Panc1 (cell line): ENCODE measurements around the gene TMEM121. TPM values are rescaled to one million over a fixed set of nuclear protein-coding genes. Genes with fewer than 3 reads are reported as not detected.

ENCODE experiments used
- ATAC-seq: fragments of 200-7000 bp; cut with Tn5 transposase; 2 replicates; pipeline ENCODE4 v1.9.1; 2020; ENCODE audit warnings: mild to moderate bottlenecking, moderate library complexity
- BruUV-seq: library from RNA; stranded (reverse); fragments of 400-500 nt; replicated peaks from 2 replicates; lab custom pipeline; 2021; lab: Mats Ljungman, UMichigan
- CTCF ChIA-PET: fragments of 300-600 bp; sonication (Branson Sonifier 250); formaldehyde crosslinking; loops from one replicate; lab custom pipeline; 2022; ENCODE audit warnings: antibody characterized with exemption; lab: Charles Lee
- POLR2A ChIA-PET: fragments of 300-600 bp; sonication (Branson Sonifier 250); formaldehyde crosslinking; loops from one replicate; lab custom pipeline; 2022; ENCODE audit warnings: antibody characterized with exemption; lab: Charles Lee
- DNase-seq: peaks from one replicate; pipeline ENCODE4 v3.0.0-alpha.2; 2010; ENCODE audit warnings: low read depth, low spot score
- H3K27ac ChIP-seq: 2 replicates; pipeline ENCODE4 v1.5.1; 2011; ENCODE audit warnings: mild to moderate bottlenecking, low read length, inconsistent platforms
- H3K27me3 ChIP-seq: fragments of 200-500 bp; sonication (Bioruptor generic); 2 replicates; pipeline ENCODE4 v1.6.0; 2014; ENCODE audit warnings: low read length, inconsistent platforms; ENCODE audit not compliant: control insufficient read depth, insufficient read depth
- H3K36me3 ChIP-seq: fragments of 200-500 bp; sonication (Bioruptor generic); 2 replicates; pipeline ENCODE4 v1.5.1; 2014; ENCODE audit warnings: inconsistent platforms, mild to moderate bottlenecking, low read length, moderate library complexity; ENCODE audit not compliant: control insufficient read depth, insufficient read depth
- H3K4me1 ChIP-seq: 2 replicates; pipeline ENCODE4 v1.5.1; 2011; ENCODE audit warnings: inconsistent platforms, mild to moderate bottlenecking, low read length, moderate library complexity; ENCODE audit not compliant: control insufficient read depth, insufficient read depth
- H3K4me3 ChIP-seq, 2 experiments: 2 replicates each; pipeline ENCODE4 v1.5.1; 2011 to 2012; ENCODE audit warnings: low read depth in 2 of 2, low read length in 2 of 2, mild to moderate bottlenecking in 2 of 2, inconsistent platforms in 1 of 2, moderate library complexity in 1 of 2
- H3K9me3 ChIP-seq: fragments of 200-500 bp; sonication (Bioruptor generic); 2 replicates; pipeline ENCODE4 v1.5.1; 2014; ENCODE audit warnings: low read depth, mild to moderate bottlenecking, inconsistent platforms, low read length, moderate library complexity; ENCODE audit not compliant: control insufficient read depth, insufficient read depth
- POLR2AphosphoS5 ChIP-seq: IDR thresholded peaks from 2 replicates; pipeline ENCODE4 v1.6.1; 2012; ENCODE audit warnings: mild to moderate bottlenecking, low read depth, low read length, moderate library complexity
- SIN3A ChIP-seq: IDR thresholded peaks from 2 replicates; pipeline ENCODE4 v1.6.1; 2012; ENCODE audit warnings: low read depth, mild to moderate bottlenecking, low read length, moderate library complexity, borderline replicate concordance; ENCODE audit not compliant: insufficient read depth
- TCF7L2 ChIP-seq: IDR thresholded peaks from 2 replicates; pipeline ENCODE4 v1.6.1; 2011; ENCODE audit warnings: mild to moderate bottlenecking, low read depth, low read length, inconsistent platforms
- in situ Hi-C: cut with HindIII; loops from 2 replicates; pipeline ENCODE4 v1.10.0; 2016; ENCODE audit warnings: low sequenced_read_pairs, low pct_unique_long_range_greater_than_20kb
- intact Hi-C: fragments of 100-400 bp; cut with micrococcal nuclease; formaldehyde crosslinking; loops from one replicate; pipeline ENCODE4 v1.10.0; 2022; ENCODE audit not compliant: unreplicated experiment
- total RNA-seq: library from RNA; stranded (reverse); gene quantifications from one replicate; pipeline ENCODE4 v1.2.1, GENCODE V29; 2021; ENCODE audit not compliant: unreplicated experiment
- TF ChIP-seq, protein P1 (sequence below), 2 experiments: IDR thresholded peaks; 2 replicates each; pipeline ENCODE4 v1.6.1; 2011 to 2012; ENCODE audit warnings: low read depth in 2 of 2, control low read depth in 1 of 2, low read length in 1 of 2, mild to moderate bottlenecking in 1 of 2, moderate library complexity in 1 of 2; ENCODE audit not compliant: insufficient read depth in 1 of 2
- TF ChIP-seq, protein P2 (sequence below): fragments of 450-650 bp; IDR thresholded peaks from 2 replicates; pipeline ENCODE4 v1.5.1; 2017; ENCODE audit warnings: mild to moderate bottlenecking

Gene TMEM121
- total RNA-seq, 1 experiment from 2014 or later, result 4.6 TPM

GRCh38 chr14:105500036-105500725, 26.2 kb upstream of the TMEM121 start:
- TF ChIP-seq POLR2AphosphoS5, result no peak
- TF ChIP-seq TCF7L2, result no peak
- no peak for TF ChIP-seq SIN3A
- TF ChIP-seq, protein P1, sequence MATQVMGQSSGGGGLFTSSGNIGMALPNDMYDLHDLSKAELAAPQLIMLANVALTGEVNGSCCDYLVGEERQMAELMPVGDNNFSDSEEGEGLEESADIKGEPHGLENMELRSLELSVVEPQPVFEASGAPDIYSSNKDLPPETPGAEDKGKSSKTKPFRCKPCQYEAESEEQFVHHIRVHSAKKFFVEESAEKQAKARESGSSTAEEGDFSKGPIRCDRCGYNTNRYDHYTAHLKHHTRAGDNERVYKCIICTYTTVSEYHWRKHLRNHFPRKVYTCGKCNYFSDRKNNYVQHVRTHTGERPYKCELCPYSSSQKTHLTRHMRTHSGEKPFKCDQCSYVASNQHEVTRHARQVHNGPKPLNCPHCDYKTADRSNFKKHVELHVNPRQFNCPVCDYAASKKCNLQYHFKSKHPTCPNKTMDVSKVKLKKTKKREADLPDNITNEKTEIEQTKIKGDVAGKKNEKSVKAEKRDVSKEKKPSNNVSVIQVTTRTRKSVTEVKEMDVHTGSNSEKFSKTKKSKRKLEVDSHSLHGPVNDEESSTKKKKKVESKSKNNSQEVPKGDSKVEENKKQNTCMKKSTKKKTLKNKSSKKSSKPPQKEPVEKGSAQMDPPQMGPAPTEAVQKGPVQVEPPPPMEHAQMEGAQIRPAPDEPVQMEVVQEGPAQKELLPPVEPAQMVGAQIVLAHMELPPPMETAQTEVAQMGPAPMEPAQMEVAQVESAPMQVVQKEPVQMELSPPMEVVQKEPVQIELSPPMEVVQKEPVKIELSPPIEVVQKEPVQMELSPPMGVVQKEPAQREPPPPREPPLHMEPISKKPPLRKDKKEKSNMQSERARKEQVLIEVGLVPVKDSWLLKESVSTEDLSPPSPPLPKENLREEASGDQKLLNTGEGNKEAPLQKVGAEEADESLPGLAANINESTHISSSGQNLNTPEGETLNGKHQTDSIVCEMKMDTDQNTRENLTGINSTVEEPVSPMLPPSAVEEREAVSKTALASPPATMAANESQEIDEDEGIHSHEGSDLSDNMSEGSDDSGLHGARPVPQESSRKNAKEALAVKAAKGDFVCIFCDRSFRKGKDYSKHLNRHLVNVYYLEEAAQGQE (IDR thresholded peaks at IDR 0.05; ENCODE audit: insufficient read depth in 1 of 2, low read depth in 2 of 2, low read length in 1 of 2), result no peak
- TF ChIP-seq, protein P2, sequence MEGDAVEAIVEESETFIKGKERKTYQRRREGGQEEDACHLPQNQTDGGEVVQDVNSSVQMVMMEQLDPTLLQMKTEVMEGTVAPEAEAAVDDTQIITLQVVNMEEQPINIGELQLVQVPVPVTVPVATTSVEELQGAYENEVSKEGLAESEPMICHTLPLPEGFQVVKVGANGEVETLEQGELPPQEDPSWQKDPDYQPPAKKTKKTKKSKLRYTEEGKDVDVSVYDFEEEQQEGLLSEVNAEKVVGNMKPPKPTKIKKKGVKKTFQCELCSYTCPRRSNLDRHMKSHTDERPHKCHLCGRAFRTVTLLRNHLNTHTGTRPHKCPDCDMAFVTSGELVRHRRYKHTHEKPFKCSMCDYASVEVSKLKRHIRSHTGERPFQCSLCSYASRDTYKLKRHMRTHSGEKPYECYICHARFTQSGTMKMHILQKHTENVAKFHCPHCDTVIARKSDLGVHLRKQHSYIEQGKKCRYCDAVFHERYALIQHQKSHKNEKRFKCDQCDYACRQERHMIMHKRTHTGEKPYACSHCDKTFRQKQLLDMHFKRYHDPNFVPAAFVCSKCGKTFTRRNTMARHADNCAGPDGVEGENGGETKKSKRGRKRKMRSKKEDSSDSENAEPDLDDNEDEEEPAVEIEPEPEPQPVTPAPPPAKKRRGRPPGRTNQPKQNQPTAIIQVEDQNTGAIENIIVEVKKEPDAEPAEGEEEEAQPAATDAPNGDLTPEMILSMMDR, result no peak
- CTCF ChIA-PET, result no interaction called here

DNA sequence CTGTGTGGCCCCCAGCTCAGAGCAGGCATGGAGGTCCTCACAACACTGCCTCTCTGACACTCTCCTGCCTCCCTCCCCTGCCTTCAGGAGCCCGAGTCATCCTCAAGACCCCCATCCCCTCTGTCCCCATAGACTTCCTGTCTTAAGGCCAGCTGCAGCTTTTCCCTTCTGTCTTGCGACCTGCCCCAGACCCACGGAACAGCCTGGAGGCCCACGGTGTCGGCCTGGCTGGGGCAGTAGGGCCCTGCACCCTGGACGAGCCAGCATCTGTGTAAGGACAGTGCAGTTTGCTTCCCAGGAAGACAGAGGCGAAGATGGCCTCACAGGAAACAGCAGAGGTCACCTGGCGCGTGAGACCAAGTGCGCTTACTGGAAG, 25.7 kb upstream of the TMEM121 start:
- Histone ChIP-seq H3K4me3 (no peak overlapping the region), H3K36me3 (no peaks in the 10 kb centered on the region), H3K9me3 (no peaks in the 10 kb centered on the region), H3K27ac (no peak overlapping the region), H3K4me1 (no peaks in the 10 kb centered on the region), H3K27me3 (no peaks in the 10 kb centered on the region)
- no peak for ATAC-seq
- ChIA-PET CTCF (no interaction called here), POLR2A (no interaction called here)
- intact Hi-C loops, result no loop called here
- no peak for TF ChIP-seq SIN3A
- no peak for TF ChIP-seq POLR2AphosphoS5
- TF ChIP-seq, protein P2, result no peak
- no peak for TF ChIP-seq TCF7L2
- TF ChIP-seq, protein P1 (IDR thresholded peaks at IDR 0.05; ENCODE audit: insufficient read depth in 1 of 2, low read depth in 2 of 2, low read length in 1 of 2), result no peak
- BruUV-seq, result no TSS peak
- DNase-seq, result no peak
- in situ Hi-C loops, result no loop called here

More at GRCh38 chr14:105500036-105500725, 26.2 kb upstream of the TMEM121 start:
- Histone ChIP-seq H3K4me1 (no peaks in the 10 kb centered on the region), H3K27ac (no peak overlapping the region), H3K27me3 (no peaks in the 10 kb centered on the region), H3K9me3 (no peaks in the 10 kb centered on the region), H3K36me3 (no peaks in the 10 kb centered on the region), H3K4me3 (no peak overlapping the region)
- no TSS peak for BruUV-seq
- ATAC-seq (no peak), DNase-seq (no peak)
- POLR2A ChIA-PET, result no interaction called here
- intact Hi-C loops (no loop called here), in situ Hi-C loops (no loop called here)
